ENCODE measurements around the gene SYNGAP1. TPM values are rescaled to one million over a fixed set of nuclear protein-coding genes. Genes with fewer than 3 reads are reported as not detected.
A peak's percentile ranks its signal among the peaks of the same experiment; 100 is the strongest.

SYNGAP1 gene
- total RNA-seq, 1 experiment from 2014 or later = 1.9 TPM

DNA sequence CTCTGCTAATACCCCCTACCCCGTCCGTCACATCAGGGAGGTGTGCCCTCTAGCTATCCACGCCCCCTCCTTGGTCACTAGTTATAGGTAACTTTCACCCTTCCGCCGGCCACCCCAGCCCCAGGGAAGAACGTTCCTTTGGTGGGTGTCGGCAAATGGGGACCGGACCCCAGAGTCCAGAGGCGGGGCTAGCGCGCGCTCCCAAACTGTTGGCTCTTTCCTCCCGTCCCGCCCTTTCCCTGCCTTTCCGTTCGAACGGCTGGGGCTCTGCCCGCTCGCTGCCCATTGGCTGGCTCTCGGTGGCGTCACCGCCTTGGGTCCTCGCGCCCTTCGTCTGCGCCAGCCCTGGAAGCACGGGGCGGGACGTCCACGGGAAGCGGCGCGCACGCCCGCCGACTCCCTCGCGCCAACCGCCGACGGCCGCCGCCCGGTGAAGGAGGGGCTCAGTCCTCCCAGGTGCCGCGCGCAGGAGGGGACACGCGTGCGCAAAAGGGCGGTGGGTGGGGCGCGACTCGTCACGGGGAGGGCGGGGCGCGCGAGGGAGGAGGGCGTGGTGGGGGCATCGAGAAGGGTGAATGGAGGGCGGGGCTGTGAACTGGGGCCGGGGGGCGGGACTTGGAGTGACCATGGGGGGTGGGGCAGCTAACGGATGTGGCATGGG lies 9.7 kb upstream of the SYNGAP1 start:
- Histone ChIP-seq H3F3A (ENCODE audit: low read length, unreplicated experiment) (peaks cover 16% of the 10 kb centered on the region), H3K79me2 (ENCODE audit: low read length) (peaks cover 9% of the 10 kb centered on the region), H3K4me2 (ENCODE audit: low read length) (peak overlapping the region; percentile 80), H3K9me2 (replicated peaks; ENCODE audit: low read length) (no peaks in the 10 kb centered on the region), H3K27me3 (ENCODE audit: low read length) (no peaks in the 10 kb centered on the region), H3K9ac (ENCODE audit: low read length) (peak overlapping the region; percentile 80), H2AFZ (ENCODE audit: low read length) (peak overlapping the region; percentile 83), H3K9me3 (ENCODE audit: low read length) (no peaks in the 10 kb centered on the region), H3K27ac (ENCODE audit: low read length) (peak overlapping the region; percentile 71), H3K4me1 (ENCODE audit: insufficient read depth, low read length) (peaks cover 9% of the 10 kb centered on the region; the same call in 1 of the 2 replicates), H3K4me3 (ENCODE audit: low read length) (peak overlapping the region; percentile 91), H4K20me1 (ENCODE audit: low read length) (no peaks in the 10 kb centered on the region), H3K36me3 (ENCODE audit: low read depth, low read length) (peaks cover 42% of the 10 kb centered on the region; the same call in 1 of the 2 replicates)
- ATAC-seq (peak; percentile 93), DNase-seq (peak; percentile 98)
- TF ChIP-seq EZH2 (IDR thresholded peaks at IDR 0.05; ENCODE audit: low read length, unreplicated experiment) (no peak), CTCF (conservative IDR thresholded peaks at IDR 0.05; ENCODE audit: low read depth, low read length) (no peak), EZH2phosphoT487 (IDR thresholded peaks at IDR 0.05; ENCODE audit: borderline replicate concordance, low read length) (no peak)
- no TSS peak for BruUV-seq (replicated peaks)
- intact Hi-C loops (cut with micrococcal nuclease) = loop anchor here (1.0 to 10.0 kb wide), 3 partner anchors 8 to 205 kb away; partner anchors contain the start of genes CUTA, HSD17B8, KIFC1 and RING1
- ChIA-PET CTCF (interaction anchor here (0.5 to 0.6 kb wide), 3 partner anchors 20 to 395 kb away, joined by 3 to 4 read pairs (median 4); no protein-coding TSS in a partner anchor), POLR2A (ENCODE audit: unreplicated experiment) (interaction anchor here (0.6 kb wide), 1 partner anchor 1847 kb away, joined by 3 read pairs; no protein-coding TSS in a partner anchor)

GRCh38 chr6:33410711-33411631 lies 8.9 kb upstream of the SYNGAP1 start, which contains the start of gene PHF1:
Gene PHF1, plus strand, starts transcription at chr6:33411014. Its CDS starts 1,250 bp downstream, at chr6:33412264.
- Histone ChIP-seq H3K9ac (ENCODE audit: low read length) (peak within 1 kb of the TSS; percentile 80), H3K4me2 (ENCODE audit: low read length) (peak within 1 kb of the TSS; percentile 93), H3K27me3 (ENCODE audit: low read length) (no peaks in the 10 kb centered on the region), H3K4me3 (ENCODE audit: low read length) (peak within 1 kb of the TSS; percentile 91), H3F3A (ENCODE audit: low read length, unreplicated experiment) (peaks cover 16% of the 10 kb centered on the region), H3K4me1 (ENCODE audit: insufficient read depth, low read length) (peaks cover 12% of the 10 kb centered on the region; the same call in 1 of the 2 replicates), H3K9me2 (replicated peaks; ENCODE audit: low read length) (no peaks in the 10 kb centered on the region), H3K36me3 (ENCODE audit: low read depth, low read length) (peaks cover 42% of the 10 kb centered on the region; the same call in 1 of the 2 replicates), H3K79me2 (ENCODE audit: low read length) (peaks cover 17% of the 10 kb centered on the region), H4K20me1 (ENCODE audit: low read length) (no peaks in the 10 kb centered on the region), H3K9me3 (ENCODE audit: low read length) (no peaks in the 10 kb centered on the region), H3K27ac (ENCODE audit: low read length) (peak within 1 kb of the TSS; percentile 71), H2AFZ (ENCODE audit: low read length) (peak within 1 kb of the TSS; percentile 83)
- DNase-seq (no peak), ATAC-seq (peak; percentile 26)
- ChIA-PET CTCF (interaction anchor here (0.6 kb wide), 1 partner anchor 46 kb away, joined by 4 read pairs; no protein-coding TSS in a partner anchor), POLR2A (ENCODE audit: unreplicated experiment) (interaction anchor here (0.6 kb wide), 2 partner anchors 439 to 1848 kb away, joined by 3 to 9 read pairs; no protein-coding TSS in a partner anchor)
- intact Hi-C loops (cut with micrococcal nuclease) = loop anchor here (1.0 to 10.0 kb wide), 3 partner anchors 7 to 206 kb away; partner anchors contain the start of genes CUTA, HSD17B8, KIFC1 and RING1
- TSS peak; percentile 39 for BruUV-seq (replicated peaks)
- no peak for TF ChIP-seq EZH2 (IDR thresholded peaks at IDR 0.05; ENCODE audit: low read length, unreplicated experiment)
- no peak for TF ChIP-seq CTCF (conservative IDR thresholded peaks at IDR 0.05; ENCODE audit: low read depth, low read length)
- no peak for TF ChIP-seq EZH2phosphoT487 (IDR thresholded peaks at IDR 0.05; ENCODE audit: borderline replicate concordance, low read length)
